HG03175 (cell line): ENCODE data around the gene SPINT4.
"Not testable (repeated sequence)": the region's sequence is repeated elsewhere in the genome, so short reads cannot be mapped to it uniquely, and the experiment has no call there.

Experiments used
- ATAC-seq: cut with Tn5 transposase; IDR thresholded peaks from one replicate; pipeline ENCODE4 v1.9.1; 2021; ENCODE audit warnings: mild to moderate bottlenecking, moderate library complexity; ENCODE audit not compliant: unreplicated experiment

Gene SPINT4

GRCh38 chr20:45722047-45722446 lies at the start of gene SPINT4:
TSS of gene SPINT4 (plus strand) at chr20:45722347. CDS start at chr20:45722368, 21 bp downstream.
- no peak for ATAC-seq

DNA sequence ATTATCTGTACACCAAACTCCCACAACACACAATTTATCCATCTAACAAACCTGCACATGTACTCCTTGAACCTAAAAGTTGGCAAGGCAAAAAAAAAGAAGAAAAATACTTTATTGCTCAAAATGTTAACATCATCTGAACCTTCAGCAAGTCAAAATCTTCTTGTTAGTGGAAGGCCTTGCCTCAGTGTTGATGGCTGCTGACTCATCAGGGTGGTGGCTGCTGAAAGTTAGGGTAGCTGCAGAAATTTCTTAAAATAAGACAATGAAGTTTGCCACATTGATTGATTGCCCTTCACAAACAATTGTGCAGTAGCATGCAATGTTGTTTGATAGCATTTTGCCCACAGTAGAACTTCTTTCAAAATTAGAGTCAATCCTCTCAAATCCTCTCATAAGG lies 49.4 kb upstream of the SPINT4 start:
- ATAC-seq = no peak

DNA sequence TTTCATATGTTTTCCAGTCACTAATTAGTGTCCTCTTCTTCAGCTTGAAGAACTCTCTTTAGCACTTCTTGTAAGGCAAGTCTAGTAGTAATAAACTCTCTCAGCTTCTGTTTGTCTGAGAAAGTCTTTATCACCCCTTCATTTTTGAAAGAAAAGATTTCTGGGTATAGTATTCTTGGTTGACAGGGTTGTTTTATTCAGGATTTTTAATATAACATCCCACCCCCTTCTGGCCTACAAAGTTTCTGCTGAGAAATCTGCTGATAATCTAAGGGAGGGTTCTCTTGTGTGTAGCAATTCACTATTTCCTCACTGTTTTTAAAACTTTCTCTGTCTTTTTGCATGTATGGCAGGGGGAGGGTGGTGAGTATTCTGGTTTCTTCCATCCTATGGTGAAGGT lies 42.5 kb upstream of the SPINT4 start:
- ATAC-seq = no peak

DNA sequence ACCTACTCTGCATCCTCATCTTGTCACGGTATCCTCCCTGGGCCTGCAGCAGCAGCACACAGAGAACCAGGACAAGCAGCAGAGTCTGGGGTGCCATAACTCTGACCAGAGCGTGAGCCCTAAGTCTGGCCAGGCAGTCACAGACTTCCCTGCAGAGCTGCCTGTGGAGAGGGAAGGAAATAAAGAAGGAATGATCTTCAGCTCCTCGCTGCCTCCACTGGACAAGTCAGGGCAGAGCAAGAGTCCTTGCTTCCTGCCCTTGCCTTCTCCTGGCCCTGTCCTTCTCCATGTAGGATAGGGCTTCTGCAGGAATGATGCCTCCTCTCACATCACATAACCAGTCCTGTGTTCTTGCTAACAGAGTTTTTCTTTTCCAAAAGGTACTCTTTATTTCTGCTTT lies 36.3 kb upstream of the SPINT4 start:
- no peak for ATAC-seq

GRCh38 chr20:45693346-45693745 lies 28.8 kb upstream of the SPINT4 start:
- not testable (repeated sequence) for ATAC-seq

- no peak for ATAC-seq
Measured at GRCh38 chr20:45695496-45695895, 26.7 kb upstream of the SPINT4 start.

- ATAC-seq = no peak
Measured at GRCh38 chr20:45701104-45701503, 21.0 kb upstream of the SPINT4 start.

GRCh38 chr20:45701873-45702272 lies 20.3 kb upstream of the SPINT4 start, which contains the start of gene WFDC13:
TSS of gene WFDC13 (plus strand) at chr20:45702038. CDS start at chr20:45702124, 86 bp downstream.
- ATAC-seq = no peak

DNA sequence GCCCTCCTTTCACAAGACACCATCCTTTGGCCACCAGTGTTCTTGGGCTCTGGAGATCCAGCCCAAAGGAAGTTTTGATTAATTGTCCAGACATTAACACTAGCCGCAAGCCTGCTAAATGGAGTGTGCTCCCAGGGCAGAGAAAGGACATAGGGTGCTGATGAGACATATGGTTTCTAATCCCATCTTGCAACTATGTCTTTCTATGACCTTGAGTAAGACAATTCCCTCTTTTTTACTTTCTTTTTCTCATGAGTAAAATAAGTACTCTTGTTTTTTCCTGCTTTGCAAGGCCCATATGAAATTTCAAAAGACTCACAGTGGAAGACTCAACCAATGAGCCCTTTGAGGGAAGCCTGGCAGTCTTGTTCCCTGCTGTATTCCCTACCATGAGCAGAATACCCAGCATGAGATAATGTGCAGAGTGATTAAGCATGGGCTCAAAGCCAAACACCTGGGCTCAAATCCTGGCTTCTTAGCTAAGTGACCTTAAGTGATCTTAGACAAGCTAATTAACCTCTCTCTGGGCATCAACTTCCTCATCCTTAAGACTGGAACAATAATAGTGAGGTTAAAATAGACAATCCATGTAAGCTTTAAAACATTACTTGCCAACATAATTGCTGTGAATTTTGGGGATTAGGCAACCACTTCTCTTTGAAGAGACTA lies 17.0 kb upstream of the SPINT4 start, which contains the start of gene WFDC10B:
Gene WFDC10B, minus strand, starts transcription at position 51 of the 669 bp plus-strand sequence. CDS start 19,027 bp downstream, outside the sequence.
- no peak for ATAC-seq

DNA sequence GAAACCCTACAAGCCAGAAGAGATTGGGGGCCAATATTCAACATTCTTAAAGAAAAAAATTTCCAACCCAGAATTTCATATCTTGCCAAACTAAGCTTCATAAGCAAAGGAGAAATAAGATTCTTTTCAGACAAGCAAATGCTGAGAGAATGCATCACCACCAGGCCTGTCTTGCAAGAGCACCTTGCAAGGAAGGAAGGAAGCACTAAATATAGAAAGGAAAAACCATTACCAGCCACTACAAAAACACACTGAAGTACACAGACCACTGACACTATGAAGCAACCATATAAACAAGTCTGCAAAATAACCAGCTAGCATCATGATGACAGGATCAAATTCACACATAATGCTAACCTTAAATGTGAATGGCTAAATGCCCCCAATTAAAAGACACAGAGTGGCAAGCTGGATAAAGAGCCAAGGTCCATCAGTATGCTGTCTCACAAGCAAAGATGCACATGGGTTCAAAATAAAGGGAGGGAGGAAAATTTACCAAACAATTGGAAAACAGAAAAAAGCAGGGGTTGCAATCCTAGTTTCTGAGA lies 5.9 kb upstream of the SPINT4 start:
- ATAC-seq = not testable (repeated sequence)

- no peak for ATAC-seq
Measured at GRCh38 chr20:45725134-45725533, 3.0 kb downstream of the SPINT4 start.

- ATAC-seq = no peak
Measured at GRCh38 chr20:45727044-45727443, 4.9 kb downstream of the SPINT4 start.

DNA sequence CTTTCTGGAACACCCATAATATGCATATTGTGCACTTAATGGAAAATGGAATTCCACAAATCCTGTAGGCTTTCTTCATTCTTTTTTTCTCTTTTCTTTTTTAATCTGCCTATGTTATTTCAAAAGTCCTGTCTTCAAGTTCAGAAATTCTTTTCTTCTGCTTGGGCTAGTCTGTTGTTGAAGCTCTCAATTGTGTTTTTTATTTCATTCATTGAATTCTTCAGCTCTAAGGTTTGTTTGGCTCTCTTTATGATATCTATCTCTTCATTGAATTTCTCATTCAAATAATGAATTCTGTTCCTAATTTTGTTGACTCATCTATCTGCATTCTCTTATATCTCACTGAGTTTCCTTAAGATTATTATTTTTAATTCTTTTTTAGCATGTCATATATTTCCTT lies 10.1 kb downstream of the SPINT4 start:
- ATAC-seq = no peak

DNA sequence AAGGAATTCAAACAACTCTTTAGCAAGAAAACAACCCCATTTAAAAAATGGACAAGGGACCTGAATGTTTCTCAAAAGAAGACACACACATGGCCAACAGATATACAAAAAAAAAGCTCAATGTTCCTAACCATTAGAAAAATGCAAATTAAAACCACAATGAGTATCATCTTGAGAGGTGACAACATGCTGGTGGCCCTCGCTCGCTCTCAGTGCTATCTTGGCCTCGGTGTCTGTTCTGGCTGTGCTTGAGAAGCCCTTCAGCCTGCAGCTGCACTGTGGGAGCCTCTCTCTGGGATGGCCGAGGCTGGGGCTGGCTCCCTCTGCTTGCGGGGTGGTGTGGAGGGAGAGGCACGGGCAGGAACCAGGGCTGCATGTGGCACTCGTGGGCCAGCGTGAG lies 13.4 kb downstream of the SPINT4 start:
- ATAC-seq = no peak

DNA sequence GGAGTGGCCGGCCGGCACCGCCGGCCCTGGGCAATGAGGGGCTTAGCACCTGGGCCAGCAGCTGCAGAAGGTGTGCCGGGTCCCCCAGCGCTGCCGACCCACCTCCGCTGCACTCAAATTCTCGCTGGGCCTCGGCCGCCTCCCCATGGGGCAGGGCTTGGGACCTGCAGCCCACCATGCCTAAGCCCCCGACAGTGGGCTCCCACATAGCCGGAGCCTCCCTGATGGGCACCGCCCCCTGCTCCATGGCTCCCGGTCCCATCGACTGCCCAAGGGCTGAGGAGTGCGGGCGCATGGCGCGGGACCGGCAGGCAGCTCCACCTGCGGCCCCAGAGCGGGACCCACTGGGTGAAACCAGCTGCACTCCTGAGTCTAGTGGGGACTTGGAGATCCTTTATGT lies 13.8 kb downstream of the SPINT4 start:
- ATAC-seq = no peak

DNA sequence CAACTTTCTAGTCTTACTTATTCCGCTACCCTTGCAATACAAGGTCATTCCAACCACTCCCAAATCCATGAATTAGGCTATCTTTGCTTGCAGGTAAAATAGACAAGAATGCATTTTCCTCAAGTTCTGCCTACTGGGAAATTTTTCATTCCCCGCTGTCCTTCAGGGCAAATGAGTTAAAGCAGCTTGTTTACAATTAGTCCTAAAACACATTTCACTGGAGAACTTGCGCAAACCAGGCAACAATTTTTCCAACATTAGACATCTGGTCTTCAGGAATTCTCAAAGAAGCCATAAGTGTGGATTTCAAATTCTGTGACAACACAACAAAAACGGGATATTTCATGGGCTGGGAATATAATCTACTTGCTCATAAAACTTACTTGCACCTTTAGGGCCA lies 20.4 kb downstream of the SPINT4 start:
- no peak for ATAC-seq

- ATAC-seq = no peak
Measured at GRCh38 chr20:45745015-45745414, 22.9 kb downstream of the SPINT4 start.

GRCh38 chr20:45751721-45752120 lies 29.6 kb downstream of the SPINT4 start:
- no peak for ATAC-seq

DNA sequence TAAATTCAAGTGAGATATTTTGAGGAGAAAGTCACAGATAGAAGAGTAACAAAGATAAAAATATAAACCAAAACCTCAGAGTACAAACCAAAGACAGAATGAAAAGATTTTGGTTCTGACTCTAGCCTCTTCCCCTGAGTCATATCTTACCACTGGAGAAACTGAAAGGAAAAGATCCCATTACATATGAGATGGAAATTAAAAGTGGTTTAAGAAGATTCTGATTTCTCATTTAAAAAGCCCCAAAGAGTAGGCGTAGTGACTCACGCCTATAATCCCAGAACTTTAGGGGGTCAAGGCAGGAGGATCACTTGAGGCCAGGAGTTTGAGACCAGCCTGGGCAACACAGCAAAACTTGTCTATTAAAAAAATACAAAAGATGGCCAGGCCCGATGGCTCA lies 30.6 kb downstream of the SPINT4 start:
- no peak for ATAC-seq

DNA sequence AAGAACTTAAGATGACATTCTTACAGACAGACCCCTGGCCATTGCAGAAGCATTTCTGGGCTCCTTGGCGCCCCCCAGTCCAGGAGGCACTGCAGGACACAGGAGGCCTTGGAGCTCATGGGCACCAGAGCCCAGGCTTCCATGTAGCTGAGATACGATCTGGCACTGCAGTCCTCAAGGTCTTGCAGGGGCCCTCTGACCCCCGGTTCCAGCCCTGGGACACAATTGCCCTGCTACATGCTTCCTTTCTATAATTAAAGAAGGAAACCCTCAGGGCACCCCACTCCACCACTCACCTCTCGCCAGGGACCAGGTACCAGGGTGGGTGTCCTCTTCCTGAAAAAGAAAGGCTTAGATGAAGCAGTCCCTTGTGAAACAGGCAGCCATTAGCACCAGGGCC lies 35.9 kb downstream of the SPINT4 start:
- ATAC-seq = no peak

DNA sequence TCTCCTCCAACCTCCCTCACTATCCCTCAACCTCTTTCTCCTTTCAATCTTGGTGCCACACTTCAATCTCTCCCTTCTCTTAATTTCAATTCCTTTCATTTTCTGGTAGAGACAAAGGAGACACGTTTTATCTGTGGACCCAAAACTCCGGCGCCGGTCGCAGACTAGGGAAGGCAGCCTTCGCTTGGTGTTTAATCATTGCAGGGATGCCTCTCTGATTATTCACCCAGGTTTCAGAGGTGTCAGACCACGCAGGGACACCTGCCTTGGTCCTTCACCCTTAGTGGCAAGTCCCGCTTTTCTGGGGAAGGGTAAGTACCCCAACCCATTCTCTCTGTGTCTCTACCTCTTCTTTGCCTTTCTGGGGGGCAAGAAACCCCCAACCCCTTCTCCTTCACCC lies 37.8 kb downstream of the SPINT4 start:
- ATAC-seq = not testable (repeated sequence)

DNA sequence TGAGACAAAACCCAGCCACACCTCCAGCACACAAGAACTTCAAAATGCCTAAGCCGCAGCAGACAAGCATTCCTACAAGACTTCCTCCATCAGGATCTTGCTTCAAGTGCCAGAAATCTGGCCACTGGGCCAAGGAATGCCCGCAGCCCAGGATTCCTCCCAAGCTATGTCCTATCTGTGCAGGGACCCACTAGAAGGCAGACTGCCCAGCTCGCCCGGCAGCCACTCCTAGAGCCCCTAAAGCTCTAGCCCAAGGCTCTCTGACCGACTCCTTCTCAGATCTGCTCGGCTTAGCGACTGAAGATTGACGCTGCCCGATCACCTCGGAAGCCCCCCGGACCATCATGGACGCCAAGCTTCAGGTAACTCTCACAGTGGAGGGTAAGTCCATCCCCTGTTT lies 39.8 kb downstream of the SPINT4 start:
- ATAC-seq = not testable (repeated sequence)
